Measurements from ENCODE around the gene FKBP4. TPM values are rescaled to one million over a fixed set of nuclear protein-coding genes. Genes with fewer than 3 reads are reported as not detected.

The FKBP4 gene
- total and polyA plus RNA-seq, 12 donors: 18.9 to 110 (median 44.3) TPM

DNA sequence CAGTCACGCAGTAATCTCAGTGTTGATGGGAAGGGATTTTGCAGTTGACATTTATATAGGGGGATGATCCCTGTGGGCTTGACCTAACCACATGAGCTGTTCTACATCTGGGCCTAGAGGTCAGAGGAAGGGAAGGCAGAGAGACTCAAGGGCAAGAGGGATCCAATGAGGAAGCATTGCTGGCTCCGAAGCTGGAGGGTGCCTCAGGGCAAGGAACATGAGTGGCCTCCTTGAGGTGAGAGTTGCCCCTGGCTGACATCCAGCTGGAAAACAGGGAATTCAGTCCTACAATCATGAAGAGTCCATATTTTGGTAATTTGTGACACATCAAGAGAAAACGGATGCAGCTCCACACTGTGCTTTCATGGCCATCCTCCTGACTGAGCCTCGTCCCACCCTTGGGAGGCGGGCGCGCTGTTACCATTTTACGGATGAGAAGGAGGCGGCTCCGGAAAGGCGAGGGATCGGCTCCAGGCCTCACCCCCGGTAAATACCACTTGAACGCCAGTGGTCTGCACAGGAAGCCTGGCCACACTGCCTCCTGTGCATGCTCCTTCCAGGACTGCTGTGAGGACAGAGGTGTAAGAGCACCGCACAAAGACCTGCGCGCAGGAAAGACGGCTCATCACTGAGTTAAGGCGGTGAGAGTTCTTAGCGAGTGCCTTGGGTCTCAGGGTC, 18.5 kb upstream of the FKBP4 start:
- TF ChIP-seq POLR2A (IDR thresholded peaks at IDR 0.05): no peak
- no peak for TF ChIP-seq CTCF (IDR thresholded peaks at IDR 0.05)
- H3K4me1 ChIP-seq (replicated peaks in 1 of 2): no peaks in the 10 kb centered on the region
- H3K4me3 ChIP-seq: no peak overlapping the region
- no peak for DNase-seq
- H3K36me3 ChIP-seq (replicated peaks in 1 of 2): no peaks in the 10 kb centered on the region
- no peak overlapping the region for H3K27ac ChIP-seq
- H3K9me3 ChIP-seq (replicated peaks in 1 of 3): no peaks in the 10 kb centered on the region
- 84 to 92% (median 88%) methylated on average over 17 to 20 of the region's 20 CpGs for WGBS, 4 donors
- intact Hi-C loops (cut with DNase I): no loop called here
- H3K27me3 ChIP-seq: no peaks in the 10 kb centered on the region

DNA sequence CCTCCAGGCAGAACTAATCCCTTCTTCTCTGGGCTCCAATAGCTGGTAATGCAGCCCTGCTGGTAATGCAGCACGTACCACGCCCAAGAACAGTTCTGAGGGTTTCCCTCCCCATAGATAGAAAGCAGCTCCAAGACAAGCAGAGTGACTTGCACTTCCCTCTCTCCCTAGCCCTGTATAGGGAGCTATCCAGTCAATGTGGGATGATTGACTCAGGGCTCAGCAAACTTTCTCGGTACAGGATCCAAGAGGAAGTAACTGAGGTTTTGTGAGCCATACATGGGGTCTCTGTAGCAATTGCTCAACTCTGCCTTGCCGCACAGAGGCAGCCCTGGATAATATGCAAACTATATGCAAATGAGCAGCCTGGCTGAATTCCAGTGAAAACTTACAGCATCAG, 15.5 kb upstream of the FKBP4 start:
- Histone ChIP-seq H3K4me1 (replicated peaks in 1 of 2) (peaks cover 0 to 7% of the 10 kb centered on the region in 2 donors), H3K27ac (no peak overlapping the region), H3K9me3 (replicated peaks in 1 of 3) (no peaks in the 10 kb centered on the region), H3K36me3 (replicated peaks in 1 of 2) (no peaks in the 10 kb centered on the region), H3K4me3 (no peak overlapping the region), H3K27me3 (no peaks in the 10 kb centered on the region)
- DNase-seq: no peak
- TF ChIP-seq POLR2A (IDR thresholded peaks at IDR 0.05) (no peak), CTCF (IDR thresholded peaks at IDR 0.05) (no peak)
- 57 to 82% (median 74%) methylated on average over 2 to 4 of the region's 4 CpGs for WGBS, 4 donors
- intact Hi-C loops (cut with DNase I): no loop called here

- intact Hi-C loops (cut with DNase I): no loop called here
- 10 to 12% (median 11%) methylated on average over 19 to 25 of the region's 25 CpGs for WGBS, 4 donors
- Histone ChIP-seq H3K4me1 (replicated peaks in 1 of 2) (peaks cover 0 to 7% of the 10 kb centered on the region in 2 donors), H3K4me3 (peak overlapping the region in 1 of 4 donors; percentile 42), H3K27me3 (no peaks in the 10 kb centered on the region), H3K36me3 (replicated peaks in 1 of 2) (no peaks in the 10 kb centered on the region), H3K27ac (no peak overlapping the region), H3K9me3 (replicated peaks in 1 of 3) (no peaks in the 10 kb centered on the region)
- peak; percentile 45 to 73 (median 56) for DNase-seq
- TF ChIP-seq POLR2A (IDR thresholded peaks at IDR 0.05): no peak
- peak; percentile 67 to 90 (median 79) for TF ChIP-seq CTCF (IDR thresholded peaks at IDR 0.05)
Observed at GRCh38 chr12:2783936-2784600, 10.7 kb upstream of the FKBP4 start.

GRCh38 chr12:2785017-2785416, 9.8 kb upstream of the FKBP4 start:
- H3K9me3 ChIP-seq (replicated peaks in 1 of 3): no peaks in the 10 kb centered on the region
- H3K27me3 ChIP-seq: no peaks in the 10 kb centered on the region
- no peak overlapping the region for H3K4me3 ChIP-seq
- DNase-seq: no peak
- 74 to 79% (median 77%) methylated on average over 5 of the region's 5 CpGs for WGBS, 4 donors
- H3K36me3 ChIP-seq (replicated peaks in 1 of 2): no peaks in the 10 kb centered on the region
- intact Hi-C loops (cut with DNase I): no loop called here
- H3K27ac ChIP-seq: no peak overlapping the region
- peaks cover 0 to 7% of the 10 kb centered on the region in 2 donors for H3K4me1 ChIP-seq (replicated peaks in 1 of 2)
- TF ChIP-seq CTCF (IDR thresholded peaks at IDR 0.05) (no peak), POLR2A (IDR thresholded peaks at IDR 0.05) (no peak)

All from adrenal gland (tissue), 12 donors.